Stimulated activated CD4-positive, alpha-beta T cell treated with anti-CD3 and anti-CD28 coated beads, Interleukin-4, amount 100 ng/mL, for 1 hour (primary cell): ENCODE data around the gene GSE1.

ENCODE experiments used
- DNase-seq: peaks from one replicate; pipeline ENCODE4 v3.0.0-alpha.2; 2020

The GSE1 gene

DNA sequence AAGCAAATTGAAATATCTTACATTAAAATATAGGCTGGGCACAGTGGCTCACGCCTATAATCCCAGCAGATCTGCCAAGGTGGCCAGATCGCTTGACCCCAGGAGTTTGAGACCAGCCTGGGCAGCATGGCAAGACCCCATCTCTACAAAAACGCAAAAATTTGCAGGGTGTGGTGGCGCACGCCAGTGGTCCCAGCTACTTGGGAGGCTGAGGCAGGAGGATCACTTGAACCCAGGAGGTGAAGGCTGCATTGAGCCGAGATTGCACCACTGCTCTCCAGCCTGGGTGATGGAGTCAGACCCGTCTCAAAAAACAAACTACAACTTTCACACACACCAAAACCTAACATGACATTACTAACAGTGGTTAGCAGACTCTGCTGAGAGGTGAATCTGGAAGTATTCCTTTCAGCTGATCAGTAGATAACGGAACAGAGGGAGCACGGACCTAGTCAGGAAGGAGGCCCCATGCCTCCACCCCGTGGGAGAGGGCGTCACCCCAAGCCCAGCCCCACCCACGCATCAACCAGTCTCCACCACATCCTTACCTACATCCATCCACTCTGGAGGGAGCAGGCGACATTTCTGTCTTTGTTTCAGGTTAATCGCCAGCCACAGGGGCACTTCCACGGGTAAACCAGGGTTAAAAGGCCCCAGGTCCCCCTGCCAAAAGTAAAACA is 73.9 kb downstream of the GSE1 start:
- no peak for DNase-seq

DNA sequence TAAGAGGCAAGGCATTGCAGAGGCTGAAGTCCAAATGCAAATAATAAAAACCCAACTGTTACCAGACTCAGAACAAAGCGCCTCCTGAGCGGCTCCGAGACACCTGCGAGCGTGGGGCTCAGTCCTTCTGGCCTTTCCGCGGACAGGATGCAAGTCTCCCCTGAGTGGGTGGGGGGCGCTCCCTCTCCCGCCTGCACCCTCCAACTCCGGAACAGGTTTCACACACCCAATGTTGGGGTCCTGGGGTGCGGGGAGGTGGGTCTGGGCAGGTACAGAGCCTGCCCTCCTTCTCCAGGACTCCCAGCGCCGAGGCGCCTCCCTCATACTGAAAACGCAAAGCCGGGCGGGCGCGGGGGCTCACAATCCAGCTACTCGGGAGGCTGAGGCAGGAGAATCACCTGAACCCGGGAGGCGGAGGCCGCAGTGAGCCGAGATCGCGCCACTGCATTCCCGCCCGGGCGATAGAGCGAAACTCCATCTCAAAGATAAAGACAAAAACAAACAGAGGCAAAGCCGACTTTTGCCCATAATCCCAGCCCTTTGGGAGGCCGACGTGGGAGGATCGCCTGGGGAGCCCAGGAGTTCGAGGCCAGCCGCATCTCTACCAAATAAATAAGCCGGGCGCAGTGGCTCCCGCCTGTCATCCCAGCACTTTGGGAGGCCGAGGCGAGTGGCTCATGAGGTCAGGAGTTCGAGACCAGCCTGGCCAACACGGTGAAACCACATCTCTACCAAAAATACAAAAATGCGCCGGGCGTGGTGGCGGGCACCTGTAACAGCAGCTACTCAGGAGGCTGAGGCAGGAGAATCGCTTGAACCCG is 74.7 kb downstream of the GSE1 start:
- DNase-seq = peak; percentile 7

DNA sequence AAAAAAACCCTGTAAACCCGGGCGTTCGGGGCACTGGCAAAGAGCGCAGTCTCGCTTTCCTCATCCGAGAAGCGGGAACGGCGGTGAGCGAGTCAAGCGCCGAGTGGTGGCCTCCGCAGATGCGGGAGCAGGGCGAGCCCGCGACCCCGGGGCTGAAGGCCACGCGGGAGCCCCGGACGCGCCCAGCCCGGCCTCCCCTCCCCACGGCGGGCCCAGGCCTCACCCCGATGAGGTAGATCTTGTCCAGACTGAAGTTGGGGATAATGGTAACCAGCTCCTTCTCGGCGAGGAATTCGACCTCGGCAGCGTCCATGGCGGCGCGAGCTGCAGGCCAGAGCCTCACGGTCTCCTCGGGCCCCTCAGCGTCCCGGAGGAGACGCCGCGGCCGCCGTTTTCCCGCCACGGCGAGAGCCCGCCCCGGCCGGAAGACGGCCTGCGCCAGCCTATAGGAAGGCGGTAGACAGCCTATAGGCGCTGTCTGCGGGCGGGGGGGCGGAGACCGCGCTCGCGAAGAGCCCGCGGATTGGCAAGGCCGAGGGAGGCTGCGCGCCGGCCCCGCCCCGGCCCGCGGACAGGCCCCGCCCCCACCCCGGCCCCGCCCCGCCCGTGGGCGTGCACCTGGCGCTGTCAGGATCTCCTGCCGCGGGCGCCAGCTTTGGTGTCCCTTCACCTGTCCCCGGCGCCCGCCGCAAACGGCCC is 75.6 kb downstream of the GSE1 start, which contains the start of gene GINS2:
Gene GINS2 (minus strand): TSS at position 369 of the 699 bp plus-strand sequence. CDS start 56 bp downstream, at position 313.
- DNase-seq = peak; percentile 90

DNA sequence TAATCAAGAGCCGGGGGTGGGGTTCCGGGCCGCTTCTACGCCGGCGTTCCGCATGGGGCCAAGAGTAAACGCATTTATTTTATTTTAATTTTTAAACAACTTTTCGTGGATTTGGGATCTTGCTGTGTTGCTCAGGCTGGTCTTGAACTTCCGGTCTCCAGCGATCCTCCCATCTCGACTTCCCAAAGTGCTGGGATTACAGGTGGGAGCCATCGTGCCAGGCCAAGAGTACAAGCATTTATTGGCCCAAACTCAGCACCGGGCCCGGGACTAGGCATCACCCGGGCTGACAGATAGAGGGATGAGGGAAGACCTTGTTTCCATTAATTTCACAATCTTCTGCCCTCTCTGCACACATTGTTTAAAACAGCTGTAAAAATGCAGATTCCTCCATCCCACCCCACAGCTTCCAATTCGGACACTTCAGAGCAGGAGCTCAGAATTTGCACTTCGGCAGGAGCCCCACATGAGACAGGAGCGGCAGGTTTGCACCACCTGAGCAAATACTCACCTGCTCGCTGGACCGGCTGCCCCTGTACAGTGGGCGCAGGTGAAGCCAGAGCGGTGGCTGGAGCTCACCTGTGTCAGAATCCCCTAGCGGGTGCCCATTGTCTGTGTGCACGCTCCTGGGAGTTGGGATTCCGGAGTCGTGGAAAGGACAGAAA is 76.3 kb downstream of the GSE1 start:
- no peak for DNase-seq

DNA sequence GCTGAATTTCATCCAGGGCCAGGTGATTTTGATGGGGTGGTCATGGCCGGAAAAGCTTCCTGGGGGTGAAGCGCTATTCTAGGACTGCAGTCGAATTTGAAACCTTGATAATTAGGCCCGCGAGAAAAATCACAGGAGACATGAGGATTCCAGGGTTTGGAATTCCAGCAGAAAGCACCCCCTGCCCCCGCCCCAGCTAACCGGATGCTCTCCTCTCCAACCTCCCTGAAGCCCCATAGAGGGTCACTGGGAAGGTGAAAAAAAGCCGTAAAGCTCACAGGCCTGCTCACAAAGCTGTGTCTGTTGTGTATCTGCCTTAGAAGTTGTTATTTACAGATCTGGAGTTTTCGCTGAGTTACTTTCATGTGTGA is 76.8 kb downstream of the GSE1 start:
- no peak for DNase-seq

DNA sequence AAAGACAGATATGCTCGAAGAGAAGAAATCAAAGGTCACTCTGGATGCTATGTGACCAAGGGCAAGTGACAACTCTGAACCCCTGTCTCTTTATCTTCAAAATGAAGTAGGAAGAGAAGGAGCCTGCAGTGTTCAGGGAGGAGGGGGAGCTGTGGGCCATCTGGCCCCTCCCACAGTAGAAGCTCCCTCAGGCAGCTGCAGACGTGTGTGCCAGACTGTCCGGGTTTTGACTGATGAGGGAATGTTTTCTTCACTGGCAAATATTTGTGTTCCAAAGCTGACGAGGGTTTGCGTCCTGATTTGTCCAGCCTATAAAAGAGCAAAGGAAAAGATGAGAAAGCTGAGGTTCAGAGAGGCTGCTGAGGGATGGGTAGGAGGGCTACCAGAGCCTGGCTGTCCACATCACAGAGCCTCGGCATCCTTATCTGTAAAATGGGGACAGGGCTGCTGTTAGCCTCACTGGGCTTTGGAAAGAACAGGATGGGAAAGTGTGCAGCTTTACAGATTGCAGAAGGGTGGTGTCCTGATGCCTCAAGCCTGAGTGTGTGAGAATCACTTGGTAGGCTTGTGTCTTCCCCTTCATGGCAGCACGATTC is 77.4 kb downstream of the GSE1 start:
- no peak for DNase-seq

DNA sequence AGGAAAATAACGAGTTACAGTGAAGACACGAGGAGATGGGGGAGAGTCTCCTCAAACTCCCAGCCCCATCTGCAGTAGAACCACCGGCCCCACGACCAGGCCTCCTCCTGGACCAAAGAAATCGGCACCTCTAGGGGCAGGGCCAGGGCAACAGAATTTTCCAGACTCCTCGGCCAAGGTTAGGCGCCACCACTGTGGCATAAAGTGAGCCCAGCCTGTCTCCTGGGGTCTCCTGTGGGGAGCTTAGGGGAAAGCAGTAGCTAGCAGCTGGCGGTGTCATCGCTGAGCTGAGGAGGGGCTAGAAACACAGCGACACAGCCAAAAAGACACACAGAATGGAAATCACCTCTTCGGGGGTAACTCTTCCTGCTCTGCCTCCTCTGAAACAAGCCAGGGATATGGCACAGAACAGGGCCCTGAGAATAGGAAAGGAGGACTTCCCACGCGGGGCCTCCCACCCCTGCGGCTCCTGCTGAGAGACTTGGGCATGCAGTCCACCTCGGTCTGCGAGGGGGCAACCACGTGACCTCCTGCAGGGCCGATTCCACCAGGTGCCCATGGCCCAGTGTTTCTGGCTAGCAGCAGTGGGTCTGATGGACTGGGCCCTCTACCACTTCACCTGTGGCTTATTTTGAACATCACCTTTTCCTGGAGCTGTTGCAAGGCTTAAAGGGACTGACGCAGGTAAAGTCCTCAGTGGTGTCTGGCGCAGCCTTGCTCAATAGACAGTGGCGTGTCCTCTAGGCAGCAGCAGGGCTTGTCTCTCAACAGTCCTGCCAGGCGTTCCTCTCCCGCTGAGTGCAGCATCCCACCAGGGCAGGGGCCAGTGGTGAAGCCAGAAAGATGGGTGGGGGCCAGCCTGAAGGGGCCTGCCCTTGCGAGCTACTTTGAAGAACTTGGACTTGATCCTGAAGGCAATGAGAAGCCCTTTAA is 82.3 kb downstream of the GSE1 start:
- DNase-seq = no peak

DNA sequence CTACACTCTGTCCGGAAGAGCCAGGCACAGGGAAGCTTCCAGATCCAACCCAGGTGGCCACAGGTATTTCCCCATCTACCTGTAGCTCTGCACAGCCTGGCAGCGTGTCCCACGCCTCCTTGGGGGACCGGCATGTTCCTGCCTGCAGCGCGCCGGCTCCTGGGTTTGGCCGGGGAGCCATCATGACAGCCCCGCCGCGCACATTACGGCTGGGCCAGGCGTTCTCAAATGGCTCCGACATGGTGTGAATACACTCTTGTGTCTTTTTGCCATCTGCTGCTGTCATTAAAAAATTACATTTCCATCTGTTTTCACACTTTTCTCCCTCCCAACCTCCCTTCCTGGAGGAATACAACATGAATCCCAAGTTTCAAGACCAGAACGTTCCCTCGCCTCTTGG is 83.7 kb downstream of the GSE1 start:
- DNase-seq = no peak

DNA sequence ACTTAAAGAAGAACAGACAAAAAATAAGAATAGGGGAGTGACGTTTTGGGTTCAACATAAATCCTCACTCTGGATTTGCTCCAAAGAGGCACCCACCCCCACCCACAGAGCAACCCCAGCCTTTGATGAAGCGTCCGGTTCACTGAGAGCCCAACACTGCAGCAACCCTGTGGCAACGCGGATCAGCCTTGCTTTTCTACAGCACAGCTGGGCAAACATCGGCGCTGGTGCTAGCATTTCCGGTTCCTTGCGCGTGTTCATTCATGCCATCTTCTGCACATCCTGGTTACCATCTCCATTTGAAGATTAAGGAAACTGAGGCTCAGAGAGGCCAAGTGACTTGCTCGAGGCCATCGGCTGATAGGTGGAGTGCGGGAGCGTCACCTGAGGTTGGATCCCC is 84.3 kb downstream of the GSE1 start:
- DNase-seq = no peak

DNA sequence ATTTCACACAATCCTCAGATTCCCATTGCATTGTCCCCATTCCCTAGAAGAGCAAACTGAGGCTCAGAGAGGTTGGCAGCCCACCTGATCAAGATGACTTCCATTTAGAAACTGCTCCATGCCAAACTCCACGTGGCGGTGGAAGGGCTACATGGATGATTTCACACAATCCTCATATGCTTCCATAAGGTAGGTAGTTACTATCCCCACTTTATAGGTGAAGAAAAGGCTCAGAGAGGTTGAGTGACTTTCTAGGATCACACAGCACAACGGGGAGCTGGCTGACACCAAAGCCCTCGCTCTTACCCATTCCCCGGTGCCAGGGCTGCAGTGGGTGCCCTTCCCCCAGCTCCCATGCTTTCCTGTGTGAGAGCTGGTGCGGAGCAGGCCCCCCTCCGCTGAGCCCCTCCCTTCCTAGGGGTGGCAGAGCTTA is 85.4 kb downstream of the GSE1 start:
- no peak for DNase-seq

DNA sequence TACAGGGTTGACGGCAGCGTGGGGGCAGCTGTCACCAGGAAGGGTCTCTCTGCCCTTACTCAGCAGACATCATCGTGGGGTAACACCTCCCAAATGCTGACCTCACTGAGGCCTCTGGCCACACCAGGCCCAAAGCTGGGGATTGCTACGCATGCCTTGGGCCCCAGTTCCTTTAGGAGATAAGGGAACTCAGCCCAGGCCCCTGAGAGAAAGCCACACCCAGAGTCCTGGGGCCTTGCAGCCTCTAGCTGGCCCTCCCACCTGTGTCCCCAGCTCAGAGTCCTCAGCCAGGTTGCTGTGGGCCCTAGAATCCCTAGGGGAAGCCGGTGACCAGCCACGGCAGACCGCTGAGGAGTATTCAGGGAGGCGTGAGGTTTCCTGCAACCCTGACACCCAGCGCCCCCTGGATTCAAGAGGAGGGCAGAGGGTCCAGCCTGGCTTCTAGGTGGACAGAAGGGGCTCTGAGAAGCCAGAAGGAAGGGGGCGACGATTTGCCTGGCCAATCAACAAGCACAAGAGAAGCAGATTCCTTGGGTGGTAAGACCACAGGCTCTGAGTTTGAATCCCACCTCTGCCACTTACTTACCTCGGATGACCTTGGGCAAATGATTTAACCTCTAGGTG is 85.9 kb downstream of the GSE1 start:
- DNase-seq = no peak

DNA sequence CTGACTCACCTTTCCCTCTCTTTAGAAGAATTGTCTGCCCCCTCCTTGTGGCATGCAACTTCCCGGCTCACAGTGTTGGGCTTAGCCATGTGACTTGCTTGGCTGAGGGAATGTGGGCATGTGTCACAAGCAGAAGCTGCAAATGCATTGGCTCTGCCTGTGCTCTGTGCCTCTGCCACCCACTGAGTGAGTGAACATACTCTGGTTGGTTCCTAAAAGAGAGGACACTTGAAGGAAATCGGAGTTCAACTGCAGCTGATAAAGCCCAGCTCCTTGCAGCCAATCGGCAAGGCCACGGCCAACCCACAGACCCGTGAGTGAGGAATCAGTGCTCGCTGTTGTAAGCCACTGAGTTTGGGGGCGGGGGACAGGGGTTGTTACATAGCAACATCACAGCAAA is 86.5 kb downstream of the GSE1 start:
- DNase-seq = no peak

DNA sequence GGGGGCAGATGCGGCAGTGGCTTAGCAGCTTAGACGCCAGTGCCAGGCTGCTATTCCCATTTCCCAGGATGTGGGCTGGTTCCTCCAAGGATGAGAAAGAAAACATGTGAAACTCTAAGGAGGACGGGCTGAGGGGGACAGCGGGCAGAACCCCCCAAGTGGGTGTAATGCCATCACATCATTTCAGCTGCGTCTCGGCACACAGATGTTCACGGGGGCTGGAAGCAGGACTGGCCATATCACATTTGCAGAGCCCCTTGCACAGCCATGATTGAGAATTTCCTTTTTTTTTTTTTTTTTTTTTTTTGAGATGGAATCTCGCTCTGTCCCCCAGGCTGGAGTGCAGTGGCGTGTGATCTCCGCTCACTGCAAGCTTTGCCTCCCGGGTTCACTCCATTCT is 90.9 kb downstream of the GSE1 start:
- no peak for DNase-seq

DNA sequence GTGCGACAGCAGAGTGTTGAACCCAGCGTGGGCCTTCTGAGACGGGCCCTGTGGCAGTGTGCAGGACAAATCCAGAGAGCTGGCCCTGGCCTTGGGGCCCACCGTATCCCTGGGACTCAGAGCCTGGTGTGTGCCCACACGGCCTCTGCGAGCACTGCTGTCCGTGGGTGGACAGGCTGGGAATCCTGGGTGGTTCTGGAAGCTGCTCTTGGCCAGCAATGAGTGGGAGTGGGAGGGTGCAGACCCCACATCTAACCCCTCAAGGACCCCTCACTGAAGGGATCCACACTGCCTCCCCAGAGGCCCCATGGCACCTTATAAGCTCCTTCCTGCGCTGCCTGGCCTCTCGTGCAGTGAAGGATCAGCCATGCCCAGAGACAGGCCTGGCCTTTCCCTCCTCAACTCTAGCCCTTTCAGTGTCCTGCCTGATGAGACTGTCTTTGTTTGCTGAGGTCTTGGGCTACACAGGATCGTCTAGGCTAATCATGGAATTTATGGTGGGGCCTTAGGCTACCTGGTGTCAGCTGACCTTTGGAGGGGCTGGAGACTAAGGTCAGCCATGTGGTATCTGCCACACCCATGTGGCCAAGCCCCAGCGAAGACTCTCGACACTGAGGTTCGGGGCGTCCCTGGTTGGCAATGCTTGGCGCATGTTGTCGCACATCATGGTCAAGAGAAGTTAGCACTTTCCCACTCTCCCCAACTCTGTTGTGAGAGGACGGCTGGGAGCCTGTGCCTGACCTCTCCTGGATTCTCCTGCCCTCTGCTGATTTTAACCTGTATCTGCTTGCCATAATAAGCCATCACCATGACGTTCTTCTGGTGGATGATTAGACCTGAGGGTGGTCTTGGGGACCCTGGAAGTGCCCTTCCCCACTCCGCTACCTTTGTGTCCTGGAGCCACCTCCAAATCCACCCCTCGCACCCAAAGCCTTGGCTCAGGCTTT is 92.1 kb downstream of the GSE1 start:
- no peak for DNase-seq

DNA sequence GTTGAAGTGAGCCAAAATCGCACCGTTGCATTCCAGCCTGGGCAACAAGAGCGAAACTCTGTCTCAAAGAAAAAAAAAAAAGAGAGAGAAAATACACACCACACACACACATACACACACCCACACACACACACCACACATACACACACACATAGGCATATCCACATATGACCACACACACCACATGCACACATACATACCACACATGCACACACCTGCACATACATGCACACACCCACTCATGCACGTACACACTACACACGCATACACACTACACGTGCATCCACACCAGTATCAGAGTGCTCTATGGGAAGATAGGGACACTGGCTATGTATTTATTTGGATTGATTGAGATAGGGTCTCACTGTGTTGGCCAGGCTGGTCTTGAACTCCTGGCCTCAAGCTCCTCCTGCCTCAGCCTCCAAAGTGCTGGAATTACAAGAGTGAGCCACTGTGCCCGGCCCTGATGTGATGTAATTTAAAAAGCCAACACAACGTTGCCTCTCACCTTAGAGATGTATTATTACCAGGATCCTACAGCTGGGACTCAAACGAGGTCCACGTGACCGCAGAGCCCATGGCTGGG is 93.4 kb downstream of the GSE1 start:
- DNase-seq = no peak

DNA sequence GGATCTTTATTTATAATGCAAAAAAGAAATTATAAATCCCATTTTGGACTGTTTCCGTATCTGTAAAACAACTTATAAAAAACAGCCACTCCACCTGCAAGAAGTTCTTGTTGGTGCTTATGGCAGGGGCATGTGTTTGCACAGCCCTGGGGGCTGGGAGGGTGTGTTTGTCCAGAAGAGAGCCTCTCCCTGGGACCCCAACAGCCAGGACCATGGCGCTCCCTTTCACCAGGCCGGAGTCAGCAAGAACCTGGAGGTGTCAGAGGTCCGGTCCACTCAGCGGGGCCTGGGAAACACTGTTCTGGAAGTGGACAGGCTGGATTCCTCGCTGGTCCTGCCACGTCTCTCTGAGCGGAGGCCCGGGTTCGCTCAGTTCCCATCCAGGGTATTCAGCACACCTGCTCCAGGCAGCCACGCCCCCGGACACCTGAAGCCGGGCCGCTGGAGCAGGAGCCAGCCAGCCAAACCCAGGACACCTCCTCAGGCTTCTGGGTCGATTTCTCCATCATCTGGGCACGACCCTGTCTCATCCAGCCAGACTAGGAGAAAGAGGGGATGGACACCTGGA is 94.5 kb downstream of the GSE1 start:
- DNase-seq = no peak

DNA sequence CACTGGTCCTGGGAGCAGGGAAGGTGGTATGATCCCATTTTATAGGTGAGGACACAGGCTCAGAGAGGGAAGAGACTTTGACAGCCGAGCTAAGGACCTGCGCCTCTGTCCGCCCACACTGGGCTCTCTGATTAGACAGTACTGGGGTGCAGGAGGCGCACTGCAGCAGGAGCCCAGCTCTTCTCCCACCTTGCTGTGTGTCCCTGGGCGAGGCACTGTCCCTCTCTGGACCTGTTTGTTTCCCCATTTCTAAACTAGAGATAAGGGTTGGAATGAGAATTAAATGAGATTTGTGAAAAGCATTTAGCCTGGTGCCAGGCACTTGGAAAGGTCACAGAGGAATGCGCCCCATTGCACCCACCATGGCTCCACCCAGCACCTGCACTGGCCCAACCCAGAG is 95.2 kb downstream of the GSE1 start:
- no peak for DNase-seq

DNA sequence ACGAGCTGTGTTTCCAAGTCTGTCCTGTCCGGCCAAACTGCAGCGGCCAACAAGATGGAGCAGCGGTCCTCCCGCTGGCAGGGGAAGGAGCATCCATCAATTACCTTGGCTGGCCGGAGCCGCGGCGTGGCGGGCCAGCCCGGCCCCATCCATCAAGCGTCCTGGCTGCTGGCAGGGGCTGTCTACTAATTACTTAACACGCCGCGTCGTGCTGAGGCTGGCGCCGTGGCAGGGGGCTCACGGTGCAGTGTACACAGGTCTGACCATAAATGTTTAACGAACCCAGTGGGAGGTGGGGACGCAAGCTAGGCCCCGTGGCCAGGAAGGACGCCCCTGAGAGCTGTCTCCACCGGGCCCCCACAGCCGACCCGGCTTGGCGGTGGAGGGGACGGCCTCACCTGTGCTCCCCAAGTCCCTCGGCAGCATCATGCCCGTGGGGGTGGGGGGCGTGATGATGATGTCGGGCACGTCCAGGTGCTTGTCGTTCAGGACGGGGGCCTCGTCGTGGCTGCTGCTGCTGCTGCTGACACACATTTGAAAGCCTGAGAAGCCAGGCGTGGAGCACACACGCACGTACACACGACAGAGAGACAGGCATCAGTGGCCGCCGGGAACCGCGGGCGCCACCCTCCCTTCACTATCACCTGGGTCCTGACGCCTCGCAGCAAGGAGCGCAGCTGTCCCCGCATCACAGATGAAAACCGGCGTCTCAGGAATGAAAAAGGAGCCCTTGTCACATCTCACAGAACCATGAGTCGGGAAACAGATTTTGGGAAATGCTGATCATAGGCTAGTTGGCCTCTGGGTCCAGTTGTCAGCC is 96.9 kb downstream of the GSE1 start:
- no peak for DNase-seq
